GM10266 (cell line): Measurements from ENCODE around the gene CARD14.

Experiments
- DNase-seq: peaks from one replicate; pipeline ENCODE4 v3.0.0; 2012; ENCODE audit errors: extremely low spot score
- TF ChIP-seq, protein P1 (sequence below): IDR thresholded peaks from 2 replicates; pipeline ENCODE4 v1.5.1; 2012; ENCODE audit warnings: mild to moderate bottlenecking, low read depth; ENCODE audit not compliant: control insufficient read depth, insufficient read depth; ENCODE audit errors: missing control alignments

The CARD14 gene

DNA sequence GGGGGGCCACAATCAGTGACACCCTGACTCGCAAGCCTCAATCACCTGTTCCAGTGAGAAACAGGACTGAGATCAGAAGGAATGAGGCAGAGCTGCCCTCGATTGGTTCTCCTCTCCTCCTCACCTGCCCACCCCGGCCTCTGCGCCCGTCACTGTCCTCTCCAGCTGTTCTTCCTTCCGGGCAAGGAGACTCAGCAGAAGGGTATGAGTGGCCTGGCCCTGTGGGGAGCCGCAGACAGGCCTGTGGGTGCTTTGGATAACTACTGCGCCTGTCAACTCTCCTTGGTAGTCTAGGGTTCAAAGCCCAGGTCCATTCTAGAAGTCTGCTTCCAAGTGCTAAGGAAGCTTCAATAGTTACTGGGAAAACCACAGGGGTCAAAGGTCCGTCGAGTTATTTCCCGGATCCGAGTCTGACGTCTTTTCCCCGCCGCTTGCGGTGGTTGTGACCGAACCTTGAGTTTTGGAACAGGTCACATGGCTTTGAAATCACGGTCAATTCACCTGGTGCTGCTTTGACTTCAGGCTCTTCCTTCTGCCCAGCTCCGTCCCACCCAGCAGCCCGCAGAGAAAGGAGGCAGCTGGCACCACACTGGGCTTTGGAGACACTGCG lies 8.3 kb downstream of the CARD14 start:
- no peak for DNase-seq
- TF ChIP-seq, protein P1, sequence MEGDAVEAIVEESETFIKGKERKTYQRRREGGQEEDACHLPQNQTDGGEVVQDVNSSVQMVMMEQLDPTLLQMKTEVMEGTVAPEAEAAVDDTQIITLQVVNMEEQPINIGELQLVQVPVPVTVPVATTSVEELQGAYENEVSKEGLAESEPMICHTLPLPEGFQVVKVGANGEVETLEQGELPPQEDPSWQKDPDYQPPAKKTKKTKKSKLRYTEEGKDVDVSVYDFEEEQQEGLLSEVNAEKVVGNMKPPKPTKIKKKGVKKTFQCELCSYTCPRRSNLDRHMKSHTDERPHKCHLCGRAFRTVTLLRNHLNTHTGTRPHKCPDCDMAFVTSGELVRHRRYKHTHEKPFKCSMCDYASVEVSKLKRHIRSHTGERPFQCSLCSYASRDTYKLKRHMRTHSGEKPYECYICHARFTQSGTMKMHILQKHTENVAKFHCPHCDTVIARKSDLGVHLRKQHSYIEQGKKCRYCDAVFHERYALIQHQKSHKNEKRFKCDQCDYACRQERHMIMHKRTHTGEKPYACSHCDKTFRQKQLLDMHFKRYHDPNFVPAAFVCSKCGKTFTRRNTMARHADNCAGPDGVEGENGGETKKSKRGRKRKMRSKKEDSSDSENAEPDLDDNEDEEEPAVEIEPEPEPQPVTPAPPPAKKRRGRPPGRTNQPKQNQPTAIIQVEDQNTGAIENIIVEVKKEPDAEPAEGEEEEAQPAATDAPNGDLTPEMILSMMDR: no peak

DNA sequence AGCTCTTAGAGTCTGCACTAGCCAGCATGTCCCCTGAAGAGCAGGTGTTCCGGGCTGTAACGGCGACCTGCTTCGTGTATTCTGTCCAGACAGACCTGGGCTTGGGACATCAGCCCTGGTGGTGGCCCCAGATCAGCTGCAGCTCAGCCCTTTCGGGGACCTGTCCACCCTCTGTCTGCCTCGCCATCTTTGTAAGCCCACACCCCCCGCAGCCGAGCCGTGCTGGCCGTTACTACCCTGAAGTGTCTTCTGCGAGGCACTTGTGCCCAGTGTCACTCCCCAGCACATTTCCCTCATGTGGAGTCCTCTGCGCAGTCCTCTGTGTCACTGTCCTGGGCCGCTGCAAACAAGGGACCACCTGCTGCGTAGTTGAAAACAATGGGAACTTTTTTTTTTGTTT lies 10.4 kb downstream of the CARD14 start:
- DNase-seq: no peak
- TF ChIP-seq, protein P1: no peak

DNA sequence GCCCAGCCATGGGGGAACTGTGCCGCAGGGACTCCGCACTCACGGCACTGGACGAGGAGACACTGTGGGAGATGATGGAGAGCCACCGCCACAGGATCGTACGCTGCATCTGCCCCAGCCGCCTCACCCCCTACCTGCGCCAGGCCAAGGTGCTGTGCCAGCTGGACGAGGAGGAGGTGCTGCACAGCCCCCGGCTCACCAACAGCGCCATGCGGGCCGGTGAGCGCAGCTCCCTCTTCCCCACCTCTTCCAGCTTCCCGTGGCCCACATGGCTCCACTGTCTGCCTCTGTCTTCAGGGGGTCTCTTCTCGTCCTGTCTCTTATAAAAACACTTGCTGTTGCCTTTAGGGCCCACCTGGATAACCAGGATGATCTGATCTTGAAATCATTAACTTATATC lies 11.6 kb downstream of the CARD14 start:
- no peak for DNase-seq
- TF ChIP-seq, protein P1: no peak

DNA sequence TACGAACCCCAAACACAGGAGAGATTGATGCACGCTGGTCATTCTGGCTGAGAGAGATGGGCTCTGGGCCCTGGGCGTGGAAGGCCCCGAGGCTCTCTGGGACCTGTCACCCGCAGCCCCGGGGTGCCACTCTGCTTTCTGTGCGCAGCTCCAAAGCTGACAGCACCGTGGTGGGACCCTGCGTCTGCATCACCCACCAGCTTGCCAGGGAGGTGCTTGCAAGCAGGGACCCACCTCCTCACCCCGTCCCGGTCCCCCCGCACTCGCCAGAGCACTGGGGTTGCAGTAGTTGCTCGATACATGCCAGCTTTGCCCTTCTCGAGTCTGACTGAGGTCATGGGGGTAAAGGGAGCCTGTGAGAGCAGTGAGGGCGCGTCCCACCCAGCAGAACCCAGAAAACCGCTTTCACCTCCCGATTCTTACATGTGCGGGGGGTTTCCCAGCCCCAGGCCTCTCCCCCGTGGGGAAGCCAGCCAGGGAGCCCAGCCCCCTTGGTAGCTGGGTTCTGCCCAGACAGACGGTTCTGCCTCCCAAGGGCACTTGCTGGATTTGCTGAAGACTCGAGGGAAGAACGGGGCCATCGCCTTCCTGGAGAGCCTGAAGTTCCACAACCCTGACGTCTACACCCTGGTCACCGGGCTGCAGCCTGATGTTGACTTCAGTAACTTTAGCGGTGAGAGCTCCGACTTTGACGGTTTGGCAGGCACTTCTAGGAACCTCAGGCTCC lies 12.5 kb downstream of the CARD14 start:
- TF ChIP-seq, protein P1: no peak
- DNase-seq: no peak

- no peak for DNase-seq
- TF ChIP-seq, protein P1: no peak
Observed at GRCh38 chr17:80182845-80183223, 13.0 kb downstream of the CARD14 start.

GRCh38 chr17:80183581-80184422 lies 14.0 kb downstream of the CARD14 start:
- TF ChIP-seq, protein P1: no peak
- DNase-seq: no peak

- TF ChIP-seq, protein P1: no peak
- no peak for DNase-seq
Observed at GRCh38 chr17:80184423-80184714, 14.5 kb downstream of the CARD14 start.
